Thoracic aorta (tissue), 2 donors: ENCODE data around the gene CTBP2. TPM values are rescaled to one million over a fixed set of nuclear protein-coding genes. Genes with fewer than 3 reads are reported as not detected.

Experiments used
- ATAC-seq: fragments of 150-250 bp; one replicate; pipeline ENCODE4 v1.8.0; 2017; ENCODE audit warnings: low read depth; ENCODE audit not compliant: insufficient number of reproducible peaks, low FRiP score
- DNase-seq: peaks from one replicate; pipeline ENCODE4 v3.0.0-alpha.2; 2020; ENCODE audit warnings: low spot score
- H3K27ac ChIP-seq, 2 donors: fragments of 200-600 bp; sonication (generic); 1 replicate in 1 of 2; 2 replicates in 1 of 2; pipeline ENCODE4 v1.5.1; 2016; ENCODE audit warnings: mild to moderate bottlenecking in 2 of 2, moderate library complexity in 2 of 2
- H3K27me3 ChIP-seq: fragments of 200-600 bp; sonication (generic); replicated peaks from 2 replicates; pipeline ENCODE4 v1.6.0; 2016; ENCODE audit warnings: mild to moderate bottlenecking; ENCODE audit not compliant: insufficient read depth
- H3K36me3 ChIP-seq: fragments of 200-600 bp; sonication (generic); one replicate; pipeline ENCODE4 v1.5.1; 2016
- H3K4me1 ChIP-seq, 2 donors: fragments of 200-600 bp; sonication (generic); 1 replicate in 1 of 2; 2 replicates in 1 of 2; pipeline versions ENCODE4 v1.5.1 to v1.6.0; 2016; ENCODE audit warnings: low read depth in 2 of 2, mild to moderate bottlenecking in 1 of 2; ENCODE audit not compliant: control insufficient read depth in 1 of 2
- H3K4me3 ChIP-seq: fragments of 200-600 bp; sonication (generic); 2 replicates; pipeline ENCODE4 v1.5.1; 2016; ENCODE audit warnings: mild to moderate bottlenecking
- H3K9me3 ChIP-seq: fragments of 200-600 bp; sonication (generic); 2 replicates; pipeline ENCODE4 v1.5.1; 2016
- CTCF ChIP-seq: fragments of 200-600 bp; sonication (generic); IDR thresholded peaks from one replicate; pipeline ENCODE4 v1.5.1; 2019; ENCODE audit warnings: antibody characterized with exemption
- total RNA-seq, 2 donors: library from RNA; depleted of rRNA; stranded (reverse); fragments of >200 nt; gene quantifications; one replicate each; pipeline versions ENCODE4 v1.1.0 to v1.2.3, GENCODE V29; 2016

Gene CTBP2
- total RNA-seq, 2 donors from 2014 or later: 62.8 to 80.6 TPM

- DNase-seq: no peak
- Histone ChIP-seq H3K27me3 (no peaks in the 10 kb centered on the region), H3K4me3 (no peak overlapping the region), H3K4me1 (peaks cover 57 to 69% of the 10 kb centered on the region in 2 donors), H3K27ac (peak overlapping the region in 1 of 2 donors; percentile 94), H3K36me3 (peaks cover 2% of the 10 kb centered on the region), H3K9me3 (no peaks in the 10 kb centered on the region)
- ATAC-seq: no peak
- TF ChIP-seq CTCF: no peak
Measured at GRCh38 chr10:125156196-125156595, 4.2 kb downstream of the CTBP2 start.

- DNase-seq (no peak), ATAC-seq (no peak)
- TF ChIP-seq CTCF: no peak
Measured at GRCh38 chr10:125155101-125155500, 5.3 kb downstream of the CTBP2 start.

GRCh38 chr10:125154529-125154928 is 5.8 kb downstream of the CTBP2 start:
- Histone ChIP-seq H3K9me3 (no peaks in the 10 kb centered on the region), H3K27ac (peak overlapping the region; percentile 7 to 49), H3K4me1 (peaks cover 57 to 84% of the 10 kb centered on the region in 2 donors), H3K27me3 (no peaks in the 10 kb centered on the region), H3K36me3 (peaks cover 7% of the 10 kb centered on the region), H3K4me3 (peak overlapping the region; percentile 42)
- TF ChIP-seq CTCF: no peak
- no peak for DNase-seq
- ATAC-seq: no peak

More at GRCh38 chr10:125155101-125155500, 5.3 kb downstream of the CTBP2 start:
- no peaks in the 10 kb centered on the region for H3K27me3 ChIP-seq
- H3K27ac ChIP-seq: peak overlapping the region; percentile 7 to 49
- H3K4me3 ChIP-seq: peak overlapping the region; percentile 42
- peaks cover 57 to 78% of the 10 kb centered on the region in 2 donors for H3K4me1 ChIP-seq
- H3K9me3 ChIP-seq: no peaks in the 10 kb centered on the region
- peaks cover 7% of the 10 kb centered on the region for H3K36me3 ChIP-seq

GRCh38 chr10:125153703-125154490 is 6.5 kb downstream of the CTBP2 start:
- Histone ChIP-seq H3K27me3 (no peaks in the 10 kb centered on the region), H3K4me1 (peaks cover 63 to 90% of the 10 kb centered on the region in 2 donors), H3K4me3 (peak overlapping the region; percentile 43), H3K27ac (peak overlapping the region; percentile 7 to 49), H3K36me3 (peaks cover 7% of the 10 kb centered on the region), H3K9me3 (no peaks in the 10 kb centered on the region)
- DNase-seq: no peak
- TF ChIP-seq CTCF: no peak
- ATAC-seq: no peak

GRCh38 chr10:125152450-125153368 is 7.7 kb downstream of the CTBP2 start:
- no peaks in the 10 kb centered on the region for H3K27me3 ChIP-seq
- peaks cover 7% of the 10 kb centered on the region for H3K36me3 ChIP-seq
- no peaks in the 10 kb centered on the region for H3K9me3 ChIP-seq
- ATAC-seq: peak; percentile 17
- H3K4me1 ChIP-seq: peaks cover 72 to 97% of the 10 kb centered on the region in 2 donors
- peak overlapping the region; percentile 7 to 49 for H3K27ac ChIP-seq
- no peak for TF ChIP-seq CTCF
- no peak for DNase-seq
- H3K4me3 ChIP-seq: peak overlapping the region; percentile 43
